GM18508 (cell line): ENCODE measurements around the gene MEOX1.

Experiments
- ATAC-seq: cut with Tn5 transposase; IDR thresholded peaks from one replicate; pipeline ENCODE4 v1.9.1; 2021; ENCODE audit warnings: moderate number of reproducible peaks; ENCODE audit not compliant: insufficient read depth, unreplicated experiment

Gene MEOX1

DNA sequence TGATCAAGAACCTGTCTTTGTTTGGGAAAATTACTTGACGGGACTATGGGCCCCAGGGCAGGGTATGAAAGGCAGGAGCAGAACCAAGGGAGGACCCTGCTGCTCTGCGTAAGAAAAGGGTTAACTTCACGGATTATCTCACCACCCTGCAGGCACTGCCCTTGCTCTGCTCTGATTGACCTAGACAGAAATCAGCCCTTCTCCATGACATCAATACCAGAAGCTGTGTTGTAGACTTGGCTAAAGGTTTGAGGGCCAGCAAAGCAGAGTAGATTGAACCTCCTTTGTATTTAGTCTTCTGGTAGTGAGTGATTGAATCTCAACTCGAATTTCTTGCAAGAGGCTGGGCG, 62.7 kb downstream of the MEOX1 start:
- ATAC-seq: no peak

DNA sequence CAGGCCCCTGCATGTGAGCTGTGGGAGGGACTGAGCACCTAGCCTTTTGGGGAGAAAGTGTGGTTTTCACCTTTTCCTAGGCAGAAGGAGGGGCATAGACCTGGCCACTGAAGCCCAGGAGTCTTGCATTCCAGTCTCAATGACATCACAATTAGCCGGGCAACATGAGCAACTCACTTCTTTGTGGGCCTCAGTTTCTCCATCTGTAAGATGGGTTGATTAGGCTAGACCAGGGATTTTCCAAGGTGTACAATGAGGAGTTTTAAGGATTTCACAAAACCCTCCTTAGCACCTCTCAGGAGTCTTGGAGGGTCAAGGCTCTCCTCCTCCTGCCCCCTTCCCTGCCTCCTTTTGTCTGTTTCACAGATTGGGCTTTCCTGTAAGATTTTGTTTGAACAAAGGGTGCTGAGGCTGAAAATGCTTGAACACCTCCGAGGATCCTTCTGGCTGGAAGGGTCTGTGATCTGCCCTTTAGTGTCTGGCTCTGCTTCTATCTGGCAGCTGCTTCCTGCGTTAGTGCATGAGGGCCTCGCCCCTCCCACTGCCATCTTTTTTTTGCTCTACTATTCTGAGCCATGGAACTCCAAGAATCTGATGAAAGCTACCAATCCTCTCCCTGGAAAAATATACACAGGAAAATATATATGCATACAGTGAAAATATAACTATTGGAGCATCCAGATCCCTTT, 63.2 kb downstream of the MEOX1 start:
- no peak for ATAC-seq

DNA sequence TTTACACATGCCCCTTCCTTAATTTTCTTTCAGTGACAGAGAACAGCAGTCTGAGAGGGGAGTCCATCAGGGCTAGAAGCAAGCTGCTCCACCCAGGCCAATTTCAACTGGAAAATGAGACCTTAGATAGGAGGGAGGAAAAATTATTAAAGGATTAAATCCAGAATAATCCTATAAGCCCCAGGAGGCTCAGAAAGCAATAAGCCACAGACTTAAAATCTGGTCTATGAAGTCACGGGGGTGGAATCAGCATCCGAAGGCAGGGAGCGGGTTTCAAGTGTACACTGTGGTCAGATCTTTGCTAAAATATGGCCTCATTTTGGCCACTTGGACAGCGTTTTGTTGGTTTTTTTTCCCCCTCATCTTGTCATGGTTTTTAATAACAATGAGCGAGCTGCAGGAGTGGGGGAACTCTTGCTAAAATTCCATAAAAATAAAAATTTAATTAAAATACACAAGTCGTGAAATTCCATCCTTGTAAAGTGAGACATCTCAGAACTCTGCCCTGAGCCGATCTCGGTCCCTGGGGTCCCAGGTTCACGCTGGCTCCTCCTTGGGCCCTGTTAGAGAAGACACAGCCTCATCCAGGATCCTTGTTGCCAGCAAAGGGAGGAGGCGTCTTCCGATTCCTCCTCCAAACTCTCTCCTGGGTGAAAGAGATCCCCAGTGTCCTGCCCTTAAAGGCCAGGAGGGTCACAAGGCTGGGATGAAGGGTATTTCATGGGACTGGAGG, 63.9 kb downstream of the MEOX1 start:
- ATAC-seq: no peak

DNA sequence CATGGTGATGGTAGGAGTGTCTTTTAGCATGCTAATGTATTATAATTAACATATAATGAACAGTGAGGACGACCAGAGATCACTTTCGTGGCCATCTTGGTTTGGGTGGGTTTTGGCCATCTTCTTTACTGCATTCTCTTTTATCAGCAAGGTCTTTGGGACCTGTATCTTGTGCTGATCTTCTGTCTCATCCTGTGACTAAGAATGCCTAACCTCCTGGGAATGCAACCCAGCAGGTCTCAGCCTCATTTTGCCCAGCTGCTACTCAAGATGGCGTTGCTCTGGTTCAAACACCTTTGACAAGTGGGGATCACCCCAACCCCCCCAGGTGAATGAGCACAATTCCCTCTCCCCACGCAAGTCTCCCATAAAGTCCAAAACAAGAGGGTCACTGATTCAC, 66.3 kb downstream of the MEOX1 start:
- no peak for ATAC-seq

DNA sequence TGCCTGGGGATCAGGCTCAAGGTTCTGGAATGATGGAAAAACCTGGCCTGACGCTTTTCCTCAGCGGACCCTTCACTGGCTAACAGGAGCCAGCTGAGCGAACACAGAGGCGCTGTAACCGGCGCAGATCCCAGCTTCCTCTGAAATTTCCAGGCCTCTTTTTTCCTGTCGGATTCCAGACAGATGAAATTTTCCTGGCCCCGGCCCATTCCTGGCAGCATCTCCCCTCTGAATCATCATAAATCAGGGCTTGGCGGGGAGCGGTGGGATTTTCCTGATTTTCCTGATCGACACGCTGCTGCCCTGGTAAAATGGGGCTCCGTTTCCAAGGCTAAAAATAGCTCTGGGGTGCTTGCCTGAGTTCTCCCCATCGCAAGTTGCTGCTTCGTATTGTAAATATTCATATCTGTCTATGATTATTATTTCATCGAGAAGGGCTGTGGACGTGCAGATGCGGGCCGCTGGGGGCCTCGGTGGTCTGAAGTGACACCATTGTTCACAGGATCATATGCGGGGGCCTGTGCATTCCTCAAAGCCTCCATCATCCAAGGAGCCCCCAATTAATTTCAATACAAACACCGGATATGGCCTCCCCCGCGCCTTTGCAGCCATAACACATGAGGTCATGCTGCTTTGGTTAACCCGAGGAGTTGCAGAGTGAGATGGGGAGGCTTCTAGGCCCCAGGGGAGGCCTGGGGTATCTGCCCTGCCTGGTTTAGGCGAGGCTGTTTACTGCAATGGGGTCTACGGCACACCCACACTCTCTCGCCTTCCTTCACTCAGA, 69.8 kb downstream of the MEOX1 start:
- no peak for ATAC-seq

DNA sequence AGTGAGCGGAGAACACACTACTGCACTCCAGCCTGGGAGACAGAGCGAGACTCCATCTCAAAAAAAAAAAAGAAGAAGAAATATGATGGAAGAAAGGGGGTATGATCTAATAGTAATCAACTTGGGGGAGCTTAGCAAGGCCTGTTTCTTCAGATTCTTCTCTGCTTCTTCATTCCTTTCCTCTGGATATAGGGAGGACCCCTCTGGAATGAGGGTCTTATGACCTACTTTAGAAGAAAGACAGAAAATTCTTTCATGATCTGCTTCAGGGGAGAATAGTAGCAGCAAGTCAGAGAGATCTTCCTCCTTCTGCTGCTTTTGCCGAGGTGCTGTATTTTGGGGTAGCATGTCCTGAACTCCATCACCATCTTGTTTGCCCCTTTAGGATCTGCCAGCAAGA, 70.7 kb downstream of the MEOX1 start:
- no peak for ATAC-seq
